HG03442 (cell line): ENCODE data around the gene CREG2.
"Not testable (repeated sequence)": the region's sequence is repeated elsewhere in the genome, so short reads cannot be mapped to it uniquely, and the experiment has no call there.

Experiments
- ATAC-seq: cut with Tn5 transposase; IDR thresholded peaks from one replicate; pipeline ENCODE4 v1.9.1; 2021; ENCODE audit warnings: mild to moderate bottlenecking, moderate library complexity; ENCODE audit not compliant: unreplicated experiment

CREG2 gene

GRCh38 chr2:101375653-101376052 is 11.7 kb downstream of the CREG2 start:
- ATAC-seq: no peak

DNA sequence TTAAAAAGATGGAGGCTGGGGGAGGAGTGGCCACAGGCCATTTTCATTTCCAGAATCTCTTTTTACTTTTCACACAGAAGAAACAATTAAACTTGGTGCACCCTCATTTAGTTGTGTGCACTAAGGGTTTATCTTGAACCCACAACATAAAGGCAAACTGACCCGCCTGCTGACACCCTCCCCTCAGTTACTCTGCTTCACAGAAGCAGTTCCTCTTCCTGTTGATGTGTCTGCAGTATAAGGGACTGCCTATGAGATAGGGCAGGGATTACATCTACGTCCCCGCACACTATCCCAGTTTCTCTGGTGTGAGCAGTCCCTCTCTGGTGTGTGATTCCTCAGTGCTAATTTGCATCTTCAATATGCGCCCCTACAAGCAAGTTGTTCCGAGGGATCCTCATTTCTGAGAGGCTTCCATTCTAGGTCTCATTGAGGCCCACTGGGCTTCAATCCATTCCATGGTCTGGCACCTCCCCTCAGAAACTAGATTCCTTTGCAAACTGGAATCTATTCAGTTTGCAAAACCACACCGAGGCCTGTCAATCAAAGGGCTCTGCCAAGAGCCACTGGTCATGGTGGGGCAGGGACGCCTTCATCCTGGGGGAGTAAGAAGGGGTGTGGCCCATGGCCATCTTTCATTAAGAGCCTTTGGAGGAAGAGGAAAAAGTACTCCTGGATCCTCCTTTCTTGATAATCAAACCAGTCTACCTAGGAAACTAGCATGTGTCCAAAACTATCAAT is 12.3 kb downstream of the CREG2 start:
- ATAC-seq: no peak

DNA sequence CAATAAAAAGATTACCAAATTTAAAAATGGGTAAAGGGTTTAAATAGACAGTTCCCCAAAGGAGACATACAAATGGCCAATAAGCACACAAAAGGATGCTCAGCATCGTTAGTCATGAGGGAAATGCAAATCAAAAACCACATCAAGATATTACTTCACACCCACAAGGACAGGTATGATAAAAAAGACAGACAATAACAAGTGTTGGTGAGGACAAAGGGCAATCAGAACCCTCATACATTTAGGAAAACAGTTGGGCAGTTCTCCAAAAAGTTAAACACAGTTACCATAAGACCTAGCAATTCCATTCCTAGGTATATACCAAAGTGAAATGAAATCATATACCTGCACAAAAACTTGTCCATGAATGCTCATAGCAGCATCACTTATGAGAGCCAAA is 14.5 kb downstream of the CREG2 start:
- ATAC-seq: no peak

DNA sequence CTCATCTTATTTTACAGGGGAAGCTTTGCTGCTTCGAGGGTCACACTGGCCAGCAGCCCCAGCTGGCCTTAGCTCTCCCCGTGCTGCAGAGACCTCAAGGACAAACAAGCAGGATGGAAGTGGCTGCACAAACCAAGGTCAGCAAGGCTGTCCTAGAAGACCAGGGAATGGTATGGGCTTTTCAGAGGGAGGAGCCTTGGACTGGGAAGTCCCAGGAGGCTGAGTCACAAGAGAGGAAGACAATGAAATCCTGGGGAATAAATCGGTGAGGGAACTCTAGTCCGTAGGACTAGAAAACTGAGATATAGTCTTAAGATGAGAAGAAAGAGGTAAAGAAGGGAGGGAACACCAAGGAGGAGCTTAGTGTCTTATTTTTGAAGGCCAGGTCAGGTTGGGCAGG is 15.7 kb downstream of the CREG2 start:
- no peak for ATAC-seq

- ATAC-seq: no peak
Observed at GRCh38 chr2:101369100-101369499, 18.2 kb downstream of the CREG2 start.

- no peak for ATAC-seq
Observed at GRCh38 chr2:101368376-101368775, 18.9 kb downstream of the CREG2 start.

DNA sequence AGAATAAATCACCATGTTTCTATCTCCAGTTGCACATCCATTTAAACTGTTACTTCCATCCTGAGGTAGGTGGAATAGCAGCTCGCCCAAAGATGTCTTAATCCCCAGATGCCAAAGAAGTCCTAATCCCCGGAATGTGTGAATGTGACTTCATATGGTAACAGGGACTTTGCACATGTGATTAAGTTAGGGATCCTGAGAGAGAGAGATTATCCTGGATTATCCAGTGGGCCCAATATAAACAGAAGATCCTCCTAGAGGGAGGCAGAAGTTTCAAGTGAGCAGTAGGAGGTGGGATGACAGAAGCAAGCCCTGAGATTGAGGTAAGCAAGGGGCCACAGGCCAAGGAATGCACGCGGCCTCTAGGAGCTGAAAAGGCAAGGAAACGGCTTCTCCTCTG is 19.8 kb downstream of the CREG2 start:
- no peak for ATAC-seq

- no peak for ATAC-seq
Observed at GRCh38 chr2:101364878-101365277, 22.4 kb downstream of the CREG2 start.

DNA sequence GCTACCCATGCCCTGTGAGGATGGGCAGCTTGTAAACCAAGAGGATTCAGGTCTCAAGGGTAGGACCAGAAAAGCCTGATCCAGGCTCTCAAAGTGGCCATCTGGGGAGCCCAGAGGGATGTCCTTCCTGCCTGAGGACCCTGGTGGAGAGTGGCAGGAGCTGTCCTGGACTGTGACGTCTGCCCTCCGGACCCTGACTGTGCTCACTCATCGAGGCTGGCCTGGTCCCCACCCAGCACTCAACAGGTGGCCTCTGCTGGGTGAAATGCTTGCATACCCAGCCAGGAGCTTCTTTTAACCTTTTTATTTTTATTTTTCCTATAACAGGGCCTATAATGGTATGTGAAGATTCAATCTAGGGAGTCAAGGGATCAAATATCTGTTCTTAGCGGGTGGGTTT is 24.5 kb downstream of the CREG2 start:
- ATAC-seq: no peak

- no peak for ATAC-seq
Observed at GRCh38 chr2:101362316-101362715, 25.0 kb downstream of the CREG2 start.

GRCh38 chr2:101361522-101361921 is 25.8 kb downstream of the CREG2 start:
- ATAC-seq: no peak

DNA sequence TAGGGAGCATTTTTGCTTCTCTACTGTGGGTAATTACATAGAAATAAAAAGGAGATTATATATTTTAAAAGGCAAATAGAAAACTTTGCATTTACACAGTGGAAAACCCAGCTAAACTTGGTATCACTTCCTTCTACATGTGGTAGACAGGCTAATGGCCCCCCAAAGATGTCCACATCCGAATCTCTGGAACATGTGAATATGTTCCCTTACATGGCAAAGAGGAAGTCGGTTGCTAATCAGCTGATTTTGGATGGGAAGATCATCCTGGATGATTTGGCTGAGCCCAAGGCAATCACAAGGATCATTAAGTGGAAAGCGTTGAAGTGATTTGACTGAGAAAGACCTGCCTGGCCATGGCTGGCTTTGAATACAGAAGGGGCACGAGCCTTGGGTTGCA is 26.2 kb downstream of the CREG2 start:
- ATAC-seq: no peak

DNA sequence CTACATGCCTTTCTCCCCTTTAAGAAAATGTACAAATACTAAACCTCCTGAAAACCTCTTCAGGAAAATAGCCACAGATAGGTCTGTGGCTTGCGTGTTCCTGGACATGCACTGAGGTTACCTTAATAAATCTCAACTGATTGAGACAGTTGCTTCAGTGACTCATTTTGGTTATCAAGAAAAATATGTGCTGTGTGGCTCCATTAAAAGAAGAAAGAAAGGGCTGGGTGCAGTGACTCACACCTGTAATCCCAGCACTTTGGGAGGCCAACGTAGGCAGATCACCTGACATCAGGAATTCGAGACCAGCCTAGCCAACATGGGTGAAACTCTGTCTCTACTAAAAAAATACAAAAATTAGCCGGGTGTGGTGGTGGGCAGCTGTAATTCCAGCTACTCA is 27.1 kb downstream of the CREG2 start:
- ATAC-seq: no peak

GRCh38 chr2:101359410-101359954 is 27.8 kb downstream of the CREG2 start:
- ATAC-seq: no peak

DNA sequence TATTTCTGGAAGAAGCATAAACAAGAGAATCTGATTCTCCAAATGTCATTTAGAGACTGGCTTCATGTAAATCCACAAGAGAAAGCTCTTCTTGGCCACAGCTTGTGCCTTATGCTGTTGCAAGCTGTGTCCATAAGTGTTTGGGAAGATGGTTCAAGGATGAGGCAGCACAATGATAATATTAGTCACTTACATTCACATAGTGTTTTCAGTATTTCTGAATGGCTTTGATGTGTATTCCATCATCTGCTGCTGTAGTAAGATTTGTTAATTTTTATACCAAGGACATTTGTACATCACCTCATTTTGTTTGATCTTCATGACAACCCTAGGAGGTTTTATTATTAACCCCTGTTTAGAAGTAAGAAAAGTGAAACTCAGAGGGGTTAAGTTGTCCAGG is 29.9 kb downstream of the CREG2 start:
- no peak for ATAC-seq

DNA sequence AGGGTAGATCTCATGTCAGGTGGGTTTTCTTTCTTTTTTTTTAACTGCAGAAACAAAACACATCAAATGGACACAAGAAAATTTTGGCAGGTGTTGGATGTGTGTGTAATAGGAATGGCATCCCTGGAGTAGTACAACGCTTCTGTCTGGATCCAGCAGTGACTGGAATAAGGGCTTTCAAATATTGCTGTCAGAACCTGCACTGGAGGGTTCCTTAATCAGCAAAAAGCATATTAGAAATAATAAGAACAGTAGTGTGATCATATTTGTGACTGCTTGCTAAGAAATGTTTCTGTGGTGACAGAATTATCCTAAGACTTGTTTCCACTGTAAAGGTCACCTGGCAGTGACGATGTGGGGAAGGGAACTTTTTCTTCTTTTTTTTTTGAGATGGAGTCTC is 30.8 kb downstream of the CREG2 start:
- no peak for ATAC-seq

DNA sequence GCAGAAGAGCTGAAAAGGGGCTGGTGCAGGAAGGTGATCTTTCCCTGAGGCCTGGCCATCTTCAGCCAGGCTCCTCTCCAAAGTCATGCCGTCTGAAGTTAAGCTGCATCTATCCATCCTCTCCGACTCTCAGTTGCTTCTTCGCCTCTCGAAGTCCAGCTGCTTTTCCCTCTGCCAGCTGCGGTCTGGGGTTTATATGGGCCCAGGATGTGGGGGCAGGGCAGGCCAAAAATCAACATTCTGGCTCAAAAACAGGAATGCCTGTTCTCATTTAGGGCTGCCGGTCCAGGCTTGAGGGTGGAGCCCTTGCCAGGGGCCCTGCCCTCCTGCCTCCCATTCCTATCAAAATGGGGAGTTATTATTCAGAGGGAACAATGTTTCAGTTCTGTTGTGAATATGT is 31.2 kb downstream of the CREG2 start:
- ATAC-seq: no peak

DNA sequence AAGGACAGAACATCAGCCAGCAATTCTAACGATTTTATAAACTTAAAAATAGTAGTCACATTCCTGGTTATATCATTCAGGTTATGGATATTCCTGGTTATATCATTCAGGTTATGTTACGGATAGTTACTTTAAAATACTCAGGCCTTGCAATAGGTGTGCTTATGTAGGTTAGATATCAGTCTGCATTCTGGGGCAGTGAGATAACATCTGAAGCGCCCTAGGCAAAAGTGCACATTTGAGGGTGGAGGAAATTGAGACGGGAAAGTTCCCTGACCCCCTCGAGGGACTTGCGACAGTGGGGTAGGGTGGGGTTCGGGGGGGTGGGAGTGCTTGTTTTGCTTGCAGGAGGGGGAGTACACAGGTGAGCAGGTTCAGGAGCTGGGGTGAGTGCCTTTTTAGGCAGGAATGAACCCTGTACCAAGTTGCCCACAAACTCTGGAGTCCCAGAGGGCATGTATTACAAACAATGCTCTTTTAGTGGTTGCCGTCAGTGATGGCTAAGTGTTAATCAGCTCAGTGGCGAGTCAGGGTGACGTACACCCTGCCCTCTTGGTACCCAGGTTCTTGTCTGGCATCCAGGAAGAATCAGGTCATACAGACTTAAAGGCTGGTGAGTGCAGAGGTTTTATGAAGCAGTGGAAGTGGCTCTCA is 31.8 kb downstream of the CREG2 start:
- ATAC-seq: no peak

GRCh38 chr2:101354420-101355311 is 32.6 kb downstream of the CREG2 start:
- no peak for ATAC-seq

DNA sequence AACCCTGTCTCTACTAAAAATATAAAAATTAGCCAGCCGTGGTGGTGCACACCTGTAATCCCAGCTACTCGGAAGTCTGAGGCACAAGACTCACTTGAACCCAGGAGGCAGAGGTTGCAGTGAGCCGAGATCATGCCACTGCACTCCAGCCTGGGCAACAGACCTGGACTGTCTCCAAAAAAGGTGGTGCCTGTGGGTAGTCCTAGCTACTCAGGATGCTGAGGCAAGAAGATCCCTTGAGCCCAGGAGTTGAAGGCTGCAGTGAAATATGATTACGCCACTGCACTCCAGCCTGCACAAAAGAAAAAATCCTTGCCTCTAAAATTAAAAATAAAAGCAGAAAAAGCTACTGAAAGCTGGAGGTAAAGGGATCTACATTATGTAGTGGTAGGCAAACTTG is 34.7 kb downstream of the CREG2 start:
- ATAC-seq: not testable (repeated sequence)

DNA sequence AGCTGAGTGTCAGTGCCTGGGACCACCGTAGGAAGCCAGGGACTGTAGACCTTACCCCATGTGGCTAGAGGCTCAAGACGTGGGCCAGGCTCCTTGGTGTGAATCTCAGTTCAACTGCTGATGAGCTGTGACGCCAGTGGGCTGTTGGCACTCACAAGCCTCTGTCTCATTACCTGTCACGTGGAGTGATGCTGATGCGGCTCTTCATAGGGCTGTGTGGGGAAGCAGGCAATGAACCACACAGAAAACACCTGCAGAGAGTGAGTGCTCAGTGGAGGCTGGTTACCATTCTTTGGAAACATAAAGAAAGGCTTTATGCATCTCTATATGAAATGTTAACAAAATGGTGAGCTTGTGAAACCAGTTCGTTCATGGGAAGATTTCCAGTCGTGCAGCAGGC is 36.1 kb downstream of the CREG2 start:
- no peak for ATAC-seq
